GM18505 (cell line): Measurements from ENCODE around the gene LEMD3.

Experiments used
- ATAC-seq: cut with Tn5 transposase; IDR thresholded peaks from one replicate; pipeline ENCODE4 v1.9.1; 2021; ENCODE audit not compliant: unreplicated experiment
- POLR2A ChIP-seq: IDR thresholded peaks from 4 replicates; pipeline ENCODE4 v1.6.1; 2011; ENCODE audit warnings: borderline replicate concordance; ENCODE audit not compliant: insufficient read depth, insufficient read length; ENCODE audit errors: extremely low read depth

The LEMD3 gene

DNA sequence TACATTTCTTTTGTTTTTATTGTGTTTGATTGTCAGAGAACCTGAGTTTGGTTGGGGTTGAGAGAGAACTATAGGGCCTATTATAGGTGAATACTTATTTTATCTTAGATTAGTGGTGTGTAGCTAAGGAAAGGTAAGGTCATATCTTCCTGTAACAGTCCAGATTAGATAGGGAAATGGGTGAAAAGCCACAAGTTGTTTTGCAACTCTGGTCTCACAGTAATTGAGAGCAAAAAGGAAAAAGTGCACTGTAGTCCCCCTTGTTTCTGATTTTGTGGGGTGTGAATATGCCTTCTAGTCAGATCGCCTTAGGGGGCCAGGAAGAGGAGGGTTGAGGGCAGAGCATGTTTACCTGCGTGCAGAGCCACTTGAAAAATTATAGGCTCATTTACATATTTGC is 118.0 kb downstream of the LEMD3 start:
- TF ChIP-seq POLR2A = no peak
- ATAC-seq = no peak

GRCh38 chr12:65292241-65292640 is 122.9 kb downstream of the LEMD3 start:
- ATAC-seq = no peak
- TF ChIP-seq POLR2A = no peak

DNA sequence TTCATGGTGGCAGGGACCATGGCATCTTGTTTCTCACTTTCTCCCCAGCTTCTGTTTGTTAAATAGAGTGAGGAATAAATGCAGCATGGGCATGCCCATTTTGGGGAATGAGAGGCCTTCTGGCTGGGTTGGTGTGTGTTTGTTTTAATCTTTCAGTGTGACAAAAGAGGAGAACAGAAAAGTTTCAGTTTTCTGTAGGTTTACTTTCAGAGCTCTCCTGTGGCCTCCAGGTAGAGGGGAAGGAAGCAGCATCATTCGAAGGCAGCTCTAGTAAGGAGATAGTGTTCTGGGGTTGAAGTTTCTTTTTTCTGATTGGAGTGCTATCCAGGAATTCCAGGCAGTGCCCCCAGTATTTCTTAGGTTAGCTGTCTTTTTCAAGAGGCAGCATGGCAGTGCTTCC is 124.4 kb downstream of the LEMD3 start:
- no peak for ATAC-seq
- TF ChIP-seq POLR2A = no peak

- TF ChIP-seq POLR2A = no peak
- no peak for ATAC-seq
Measured at GRCh38 chr12:65294641-65295262, 125.4 kb downstream of the LEMD3 start.

DNA sequence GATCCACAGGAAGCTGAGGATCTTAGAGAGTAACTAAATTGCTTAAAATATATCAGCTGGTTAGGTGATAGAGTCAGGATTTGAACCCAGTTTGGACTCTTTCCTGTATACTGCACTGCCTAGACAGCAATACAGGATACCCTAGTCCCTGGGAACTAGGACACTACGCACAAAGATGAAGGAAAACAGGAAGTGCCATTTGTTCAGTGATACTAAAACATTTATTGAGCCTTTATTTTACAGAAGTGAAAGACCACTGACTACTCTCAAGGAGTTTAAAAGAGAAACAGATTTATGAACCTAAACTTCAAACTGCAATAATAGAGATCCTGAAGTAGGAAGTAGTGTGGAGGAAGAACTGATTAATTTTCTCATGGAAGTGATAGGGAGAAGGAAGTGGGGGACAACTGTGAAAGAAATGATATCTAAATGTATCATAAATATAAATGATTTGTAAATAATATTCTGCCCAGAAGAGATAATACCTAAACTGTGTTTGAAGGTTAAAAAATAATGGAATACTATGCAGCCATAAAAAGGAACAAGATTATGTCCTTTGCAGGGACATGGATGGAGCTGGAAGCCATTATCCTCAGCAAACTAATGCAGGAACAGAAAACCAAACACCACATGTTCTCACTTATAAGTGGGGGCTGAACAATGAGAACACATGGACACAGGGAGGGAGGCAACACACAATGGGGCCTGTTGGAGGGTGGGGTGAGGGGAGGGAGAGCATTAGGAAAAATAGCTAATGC is 127.3 kb downstream of the LEMD3 start:
- TF ChIP-seq POLR2A = no peak
- ATAC-seq = no peak
